ENCODE results near the gene UNK.
"Not testable (repeated sequence)": the region's sequence is repeated elsewhere in the genome, so short reads cannot be mapped to it uniquely, and the experiment has no call there.

The UNK gene

DNA sequence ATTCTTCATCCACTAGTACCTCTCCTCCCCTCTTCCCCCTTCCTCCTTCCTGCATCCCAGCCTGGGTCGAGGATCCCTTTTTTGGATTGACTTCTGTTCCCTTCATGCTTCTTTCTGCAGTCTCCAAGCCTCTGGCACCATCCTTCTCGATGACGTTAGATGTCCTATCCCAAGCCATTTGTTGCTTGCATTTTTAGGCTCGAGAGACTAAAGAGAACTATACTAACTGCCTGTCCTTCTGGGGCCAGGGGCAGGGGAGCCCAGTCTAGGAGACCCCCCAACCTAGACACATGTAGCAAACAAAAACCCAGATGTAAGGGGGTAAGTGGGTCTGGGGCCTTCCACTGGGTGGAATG lies 23.9 kb downstream of the UNK start:
- no peak for DNase-seq

DNA sequence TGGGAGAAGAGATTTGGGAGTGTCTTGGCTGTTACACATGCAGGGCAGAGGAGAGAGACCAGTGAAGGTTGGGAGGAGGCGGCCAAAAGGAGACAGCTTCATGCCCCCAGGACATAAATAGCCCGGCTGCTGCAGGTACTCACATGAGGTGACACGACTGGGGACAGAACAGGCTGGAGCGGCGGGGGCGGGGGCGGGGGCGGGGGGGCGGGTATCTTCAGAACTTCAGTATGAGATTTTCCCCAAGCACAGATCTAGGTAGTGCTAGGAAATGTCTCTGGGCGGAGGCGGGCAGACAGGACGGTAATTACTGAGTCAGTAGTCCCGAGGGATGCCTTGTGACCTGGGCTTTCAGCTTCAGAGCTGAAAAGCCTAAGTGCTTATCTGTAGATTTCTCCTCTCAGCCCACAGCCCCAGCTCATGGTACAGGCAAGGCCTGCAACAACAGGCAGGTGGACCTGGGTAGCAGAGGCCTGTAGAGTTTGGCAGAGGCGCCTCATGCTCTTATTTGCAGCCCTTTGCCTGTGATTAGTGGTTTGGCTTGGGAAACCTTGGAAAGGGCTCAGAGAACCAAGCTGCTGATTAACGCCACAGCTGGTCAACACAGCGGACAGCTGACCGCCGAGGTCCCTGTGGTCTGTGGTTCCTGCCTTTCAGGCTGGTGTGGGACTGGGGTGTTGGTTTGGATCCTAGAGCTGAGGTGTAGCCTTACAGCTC lies 24.5 kb downstream of the UNK start:
- DNase-seq, result no peak

DNA sequence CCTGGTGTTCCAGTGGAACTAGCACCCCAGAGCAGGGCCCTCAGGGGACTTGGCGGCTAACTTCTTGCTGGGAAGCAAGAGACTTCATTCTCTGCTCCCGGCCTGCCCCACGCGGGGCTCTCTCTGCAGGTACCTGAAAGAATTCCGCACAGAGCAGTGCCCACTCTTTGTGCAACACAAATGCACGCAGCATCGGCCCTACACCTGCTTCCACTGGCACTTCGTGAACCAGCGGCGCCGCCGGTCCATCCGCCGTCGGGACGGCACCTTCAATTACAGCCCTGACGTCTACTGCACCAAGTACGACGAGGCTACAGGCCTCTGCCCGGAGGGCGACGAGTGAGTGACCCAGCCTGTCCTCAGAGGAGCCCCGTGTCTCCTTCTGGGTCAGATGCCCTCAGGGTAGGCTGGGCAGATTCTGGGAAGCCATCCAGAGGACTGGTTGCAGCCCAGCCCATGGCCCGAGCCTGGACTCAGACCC lies 25.1 kb downstream of the UNK start:
- no peak for DNase-seq

DNA sequence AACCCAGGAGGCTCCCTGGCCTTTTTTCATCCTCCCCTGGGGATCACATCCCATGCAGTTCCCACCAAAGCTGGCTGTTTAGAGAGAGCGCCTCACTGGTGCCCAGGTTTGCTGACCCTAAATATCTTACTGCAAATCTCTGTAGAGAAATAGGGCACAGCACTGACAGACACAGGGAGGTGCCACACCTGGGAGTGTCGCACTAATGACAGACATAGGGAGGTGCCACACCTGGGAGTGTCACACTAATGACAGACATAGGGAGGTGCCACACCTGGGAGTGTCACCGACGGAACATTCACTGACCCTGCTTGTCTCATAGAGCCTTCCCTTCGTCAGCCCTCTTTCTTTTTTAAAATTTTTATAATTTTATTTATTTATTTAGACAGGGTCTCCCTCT lies 25.6 kb downstream of the UNK start:
- DNase-seq, result no peak

DNA sequence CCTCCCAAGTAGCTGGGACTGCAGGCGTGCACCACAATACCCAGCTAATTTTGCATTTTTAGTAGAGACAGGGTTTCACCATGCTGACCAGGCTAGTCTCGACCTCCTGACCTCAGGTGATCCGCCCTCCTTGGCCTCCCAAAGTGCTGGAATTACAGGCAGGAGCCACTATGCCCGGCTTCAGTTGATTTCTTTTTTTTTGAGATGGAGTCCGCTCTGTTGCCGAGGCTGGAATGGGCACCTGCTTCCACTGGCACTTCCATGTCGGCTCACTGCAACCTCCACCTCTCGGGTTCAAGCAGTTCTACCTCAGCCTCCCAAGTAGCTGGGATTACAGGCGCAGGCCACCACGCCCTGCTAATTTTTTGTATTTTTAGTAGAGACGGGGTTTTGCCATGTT lies 26.1 kb downstream of the UNK start:
- DNase-seq, result not testable (repeated sequence)

DNA sequence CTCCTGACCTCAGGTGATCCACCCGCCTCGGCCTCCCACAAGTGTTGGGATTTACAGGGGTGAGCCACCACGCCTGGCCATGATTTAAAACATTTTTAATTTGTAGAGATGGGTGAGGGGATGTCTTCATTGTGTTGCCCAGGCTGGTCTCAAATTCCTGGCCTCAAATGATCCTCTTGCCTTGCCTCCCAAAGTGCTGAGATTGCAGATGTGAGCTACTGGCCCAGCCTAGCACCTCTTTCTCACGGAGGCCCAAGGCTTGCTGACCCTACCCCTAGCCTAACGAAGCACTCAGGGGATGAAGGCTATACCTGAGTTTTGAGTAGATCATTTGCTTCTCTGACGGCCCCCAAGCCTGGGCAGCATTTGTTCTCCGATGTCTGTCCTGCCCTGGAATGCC lies 26.6 kb downstream of the UNK start:
- no peak for DNase-seq

DNA sequence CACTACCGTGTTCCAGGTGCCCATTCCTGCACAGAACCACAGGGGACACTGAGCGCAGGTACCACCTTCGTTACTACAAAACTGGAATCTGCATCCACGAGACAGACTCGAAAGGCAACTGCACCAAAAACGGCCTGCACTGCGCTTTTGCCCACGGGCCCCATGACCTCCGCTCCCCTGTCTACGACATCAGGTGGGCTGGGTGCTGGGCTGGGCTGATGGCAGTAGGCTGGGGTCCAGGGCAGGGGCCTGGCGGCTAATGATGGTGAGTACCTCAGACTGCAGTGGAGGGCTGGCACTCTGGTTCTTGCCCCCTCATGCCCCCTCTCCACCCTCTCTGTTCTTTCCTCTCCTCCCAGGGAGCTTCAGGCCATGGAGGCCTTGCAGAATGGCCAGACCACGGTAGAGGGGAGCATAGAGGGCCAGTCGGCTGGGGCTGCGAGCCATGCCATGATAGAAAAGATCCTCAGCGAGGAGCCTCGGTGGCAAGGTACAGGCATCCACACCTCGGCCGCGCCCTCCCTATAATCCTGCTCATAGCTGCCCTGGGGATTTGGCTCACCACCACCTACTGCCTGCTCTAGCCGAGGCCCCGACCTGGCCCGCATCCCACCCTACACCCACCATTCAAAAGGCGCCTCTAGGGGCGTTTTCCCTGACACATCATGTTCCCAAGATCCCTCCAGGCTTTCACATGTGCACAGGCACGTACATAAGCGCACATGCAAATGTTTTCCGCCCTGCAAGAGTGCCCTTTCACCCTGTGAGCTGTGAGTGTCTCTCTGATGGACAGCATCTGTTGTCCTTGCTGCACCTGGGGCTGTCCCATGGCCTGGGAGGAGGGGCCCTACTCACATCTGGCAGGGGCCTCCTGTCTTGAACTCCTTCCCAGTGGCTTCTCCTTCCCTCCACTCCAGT lies 27.7 kb downstream of the UNK start:
- no peak for DNase-seq

DNA sequence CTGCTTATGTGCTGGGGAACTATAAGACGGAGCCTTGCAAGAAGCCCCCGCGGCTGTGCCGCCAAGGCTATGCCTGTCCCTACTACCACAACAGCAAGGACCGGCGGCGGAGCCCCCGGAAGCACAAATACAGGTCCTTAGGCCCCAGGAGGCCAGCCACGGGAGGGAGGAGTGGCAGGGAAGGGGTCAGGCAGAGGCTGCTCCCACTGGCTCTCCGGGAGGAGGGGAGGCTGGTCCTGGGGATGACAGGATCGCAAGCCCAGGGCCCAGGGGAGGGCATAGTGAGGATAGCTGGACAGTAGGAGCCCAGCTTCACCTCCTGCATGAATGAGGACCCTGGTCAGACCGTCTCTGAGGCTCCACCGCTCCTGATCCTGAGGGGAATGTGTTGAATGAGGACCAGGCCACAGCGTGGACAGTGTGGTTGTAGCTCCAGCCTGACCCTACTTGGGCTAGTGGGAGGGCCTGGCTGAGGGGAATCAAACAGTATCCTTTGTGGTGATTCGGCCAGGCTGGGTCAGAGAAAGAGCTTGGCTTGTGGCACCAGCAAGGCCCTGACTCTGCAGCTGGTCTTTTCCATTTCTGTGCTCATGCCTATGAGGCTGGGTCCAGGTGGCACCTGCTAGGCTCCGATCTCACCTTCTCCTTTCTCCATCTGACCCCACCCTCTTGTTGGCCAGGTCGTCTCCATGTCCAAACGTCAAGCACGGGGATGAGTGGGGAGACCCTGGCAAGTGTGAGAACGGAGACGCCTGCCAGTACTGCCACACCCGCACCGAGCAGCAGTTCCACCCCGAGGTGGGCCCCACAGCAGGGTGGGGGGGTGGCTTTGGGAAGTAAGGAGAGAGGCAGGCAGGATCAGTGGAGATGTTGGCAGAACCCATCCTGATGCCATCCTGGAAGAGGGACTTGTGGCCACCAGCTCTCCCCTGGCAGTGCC lies 28.7 kb downstream of the UNK start:
- DNase-seq, result no peak

DNA sequence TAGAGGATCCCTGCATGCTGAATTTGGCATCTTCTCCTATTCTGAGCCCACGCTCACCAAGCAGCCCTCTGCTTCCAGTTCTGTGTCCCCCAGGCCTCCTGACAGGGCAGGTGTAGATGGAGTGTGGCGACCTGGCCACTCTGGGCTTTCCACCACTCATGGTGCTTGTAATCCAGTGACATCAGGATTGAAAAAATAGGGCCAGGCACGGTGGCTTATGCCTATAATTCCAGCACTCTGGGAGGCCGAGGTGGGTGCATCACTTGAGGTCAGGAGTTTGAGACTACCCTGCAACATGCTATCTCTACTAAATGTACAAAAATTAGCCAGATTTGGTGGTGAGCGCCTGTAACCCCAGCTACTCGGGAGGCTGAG lies 29.4 kb downstream of the UNK start:
- DNase-seq, result no peak

DNA sequence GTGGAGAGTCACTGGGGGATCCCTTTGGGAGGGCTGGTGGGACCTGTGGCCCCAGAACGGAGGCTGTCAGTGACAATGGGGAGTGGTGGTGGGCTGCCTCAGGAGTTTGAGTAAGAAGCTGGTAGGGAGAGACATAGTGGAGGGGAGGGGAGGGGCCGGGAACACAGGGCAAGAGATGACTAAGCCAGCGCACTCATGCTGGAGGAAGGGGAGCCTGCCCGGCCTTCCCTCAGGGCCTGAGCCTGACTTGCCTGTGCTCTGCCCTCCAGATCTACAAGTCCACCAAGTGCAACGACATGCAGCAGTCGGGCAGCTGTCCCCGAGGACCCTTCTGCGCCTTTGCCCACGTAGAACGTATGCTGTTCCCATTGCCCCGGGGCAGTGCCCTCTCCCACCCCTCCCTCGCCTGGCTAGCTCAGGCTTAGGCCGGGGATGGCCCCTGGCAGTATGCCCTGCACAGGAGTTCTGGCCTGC lies 30.3 kb downstream of the UNK start:
- DNase-seq, result no peak

DNA sequence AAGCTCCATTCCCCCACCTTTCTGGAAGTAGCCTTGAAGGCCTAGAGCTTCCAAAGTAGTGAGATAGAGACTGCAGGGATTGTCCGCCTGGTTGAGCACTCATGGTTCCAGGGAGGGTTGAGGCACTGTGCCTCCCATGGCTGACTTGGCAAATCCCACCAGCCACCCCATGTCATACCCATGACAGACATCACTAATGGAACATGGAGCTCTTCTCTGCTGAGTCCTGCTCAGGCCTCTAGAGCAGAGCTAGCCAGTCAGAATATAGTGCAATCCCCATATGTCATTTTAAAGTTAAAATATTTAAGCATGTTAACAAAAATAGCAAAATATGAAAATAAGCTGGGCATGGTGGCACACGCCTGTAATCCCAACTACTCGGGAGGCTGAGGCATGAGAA lies 30.8 kb downstream of the UNK start:
- no peak for DNase-seq

DNA sequence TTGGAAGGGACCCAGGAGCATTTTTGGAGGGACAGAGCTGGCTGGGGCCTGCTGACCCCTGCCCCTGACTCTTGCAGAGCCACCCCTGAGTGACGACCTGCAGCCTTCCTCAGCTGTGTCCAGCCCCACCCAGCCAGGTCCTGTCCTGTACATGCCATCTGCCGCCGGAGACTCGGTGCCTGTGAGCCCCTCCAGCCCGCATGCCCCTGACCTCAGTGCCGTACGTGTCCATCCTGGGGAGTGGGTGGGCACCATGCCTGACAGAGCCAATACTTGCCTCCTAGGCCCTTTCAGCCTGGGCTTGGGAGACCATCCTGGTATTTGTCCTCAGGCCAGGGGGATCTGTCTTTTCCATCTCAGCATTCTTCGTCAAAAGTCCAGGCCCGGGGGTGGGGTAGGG lies 32.1 kb downstream of the UNK start:
- DNase-seq, result no peak

DNA sequence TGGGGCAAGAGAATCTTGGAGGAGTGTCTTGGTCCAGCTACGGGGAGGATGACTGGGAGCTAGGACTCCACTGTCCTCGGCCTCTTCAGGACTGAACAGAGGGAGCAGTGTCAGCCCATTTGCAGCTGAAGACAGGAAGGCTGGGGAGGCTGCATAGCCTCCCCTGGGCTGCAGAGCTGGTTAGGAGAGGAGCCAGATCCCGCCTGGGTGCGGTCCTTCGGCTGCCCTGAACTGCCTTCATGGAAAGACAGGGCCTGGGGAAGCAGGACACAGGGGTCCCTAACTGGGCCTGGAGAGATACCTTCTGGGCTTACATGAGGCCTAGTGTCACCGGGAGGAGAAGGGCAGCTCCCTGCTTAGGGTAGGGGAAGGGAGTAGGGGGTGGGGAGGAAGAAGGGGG lies 33.0 kb downstream of the UNK start:
- no peak for DNase-seq

DNA sequence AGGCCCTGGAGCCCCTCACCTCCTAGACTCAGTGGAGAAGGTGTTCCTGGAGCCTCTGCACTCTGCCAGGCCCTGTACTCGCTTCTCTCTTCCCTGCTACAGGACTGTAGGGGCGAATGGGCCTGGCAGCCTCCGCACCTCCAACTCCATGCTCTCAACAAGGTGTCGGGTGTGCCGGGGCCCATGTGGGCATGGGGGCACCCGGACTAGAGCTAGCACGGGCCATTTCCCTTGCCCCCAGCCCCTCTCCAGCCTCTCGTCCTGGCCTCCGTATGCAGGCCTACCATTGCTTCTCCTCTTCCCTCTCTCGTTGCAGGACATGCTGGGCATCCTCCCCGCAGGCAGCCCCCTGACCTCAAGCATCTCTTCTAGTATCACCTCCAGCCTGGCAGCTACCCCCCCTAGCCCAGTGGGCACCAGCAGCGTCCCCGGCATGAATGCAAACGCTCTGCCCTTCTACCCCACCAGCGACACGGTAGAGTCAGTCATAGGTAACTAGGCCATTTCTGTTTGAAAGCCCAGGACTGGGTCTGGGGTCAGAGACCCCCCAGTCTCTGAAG lies 33.8 kb downstream of the UNK start:
- DNase-seq, result no peak

DNA sequence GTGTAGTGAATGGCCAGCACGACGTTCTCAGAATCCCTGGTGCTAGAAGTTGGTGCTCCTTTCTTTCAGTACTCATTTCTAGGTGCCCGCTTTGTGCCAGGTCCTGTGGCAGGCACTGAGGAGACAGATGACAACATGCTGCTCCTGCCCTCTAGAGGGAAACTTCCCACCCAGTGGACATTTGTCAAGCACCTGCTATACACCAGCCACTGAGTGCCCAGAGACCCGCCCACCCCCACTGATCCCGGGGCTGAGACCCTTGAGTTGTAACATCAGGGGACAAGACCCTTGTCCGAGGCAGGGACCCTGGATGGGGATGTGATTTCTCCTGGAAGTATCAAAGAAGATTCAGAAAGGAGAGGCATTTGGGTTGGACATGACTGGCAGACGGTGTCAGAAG lies 34.5 kb downstream of the UNK start:
- no peak for DNase-seq

DNA sequence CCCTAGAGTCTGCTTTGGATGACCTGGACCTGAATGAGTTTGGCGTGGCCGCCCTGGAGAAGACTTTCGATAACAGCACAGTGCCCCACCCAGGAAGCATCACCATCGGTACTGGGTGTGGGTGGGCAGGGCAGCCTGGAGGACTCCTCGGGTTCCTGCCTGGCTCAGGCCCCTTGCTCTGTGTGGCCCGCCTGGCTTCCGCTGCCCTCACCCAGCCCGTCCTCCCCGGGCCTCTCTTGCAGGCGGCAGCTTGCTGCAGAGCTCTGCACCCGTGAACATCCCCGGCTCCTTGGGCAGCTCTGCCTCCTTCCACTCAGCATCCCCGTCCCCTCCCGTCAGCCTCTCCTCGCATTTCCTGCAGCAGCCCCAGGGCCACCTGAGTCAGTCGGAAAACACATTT lies 35.1 kb downstream of the UNK start:
- DNase-seq, result no peak

DNA sequence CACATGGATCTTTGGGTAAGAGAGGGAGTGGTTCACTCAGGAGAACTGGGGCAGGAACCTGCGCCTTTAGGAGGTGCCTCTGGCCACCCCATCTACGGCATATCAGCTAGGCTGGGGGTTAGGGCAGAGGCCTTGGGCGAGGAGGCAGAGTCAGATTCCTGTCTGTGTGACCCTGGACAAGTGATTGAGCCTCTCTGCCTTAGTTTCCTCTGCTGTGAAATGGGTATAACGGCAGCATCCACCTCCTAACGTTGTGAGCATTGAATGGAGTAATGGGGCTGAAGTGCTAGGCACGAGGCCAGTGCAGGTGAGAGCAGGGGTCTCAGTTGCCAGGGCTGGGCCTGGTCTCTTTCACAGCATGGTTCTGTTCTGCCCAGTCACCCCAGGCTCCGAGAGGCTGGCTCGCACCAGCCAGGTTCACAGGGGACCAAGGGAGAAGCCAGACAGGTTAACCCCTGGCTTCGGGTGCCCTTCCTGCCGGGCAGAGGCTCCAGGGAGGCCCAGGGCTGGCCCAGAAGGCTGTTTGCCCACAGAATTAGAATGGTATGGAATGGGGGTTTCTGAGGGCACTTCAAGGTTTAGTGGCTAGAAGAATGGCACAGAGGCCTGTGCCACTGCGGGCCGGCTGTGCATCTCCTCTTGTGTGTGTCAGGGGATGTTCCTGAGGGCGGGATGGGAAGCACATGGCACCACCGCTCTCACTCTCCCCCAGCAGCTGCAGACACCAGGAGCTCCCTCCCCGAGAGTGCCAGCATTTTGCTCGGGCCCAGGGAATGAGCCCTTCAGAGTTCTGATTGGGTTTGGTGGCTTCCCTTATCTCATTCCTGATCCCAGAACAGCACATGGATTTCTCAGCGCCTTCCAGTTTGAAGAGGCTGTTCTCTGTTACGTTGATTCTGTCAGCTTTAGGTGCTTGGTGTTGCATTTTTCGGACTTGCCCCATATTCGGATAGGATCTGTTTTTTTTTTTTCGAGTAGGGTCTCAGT lies 35.8 kb downstream of the UNK start:
- DNase-seq, result no peak

DNA sequence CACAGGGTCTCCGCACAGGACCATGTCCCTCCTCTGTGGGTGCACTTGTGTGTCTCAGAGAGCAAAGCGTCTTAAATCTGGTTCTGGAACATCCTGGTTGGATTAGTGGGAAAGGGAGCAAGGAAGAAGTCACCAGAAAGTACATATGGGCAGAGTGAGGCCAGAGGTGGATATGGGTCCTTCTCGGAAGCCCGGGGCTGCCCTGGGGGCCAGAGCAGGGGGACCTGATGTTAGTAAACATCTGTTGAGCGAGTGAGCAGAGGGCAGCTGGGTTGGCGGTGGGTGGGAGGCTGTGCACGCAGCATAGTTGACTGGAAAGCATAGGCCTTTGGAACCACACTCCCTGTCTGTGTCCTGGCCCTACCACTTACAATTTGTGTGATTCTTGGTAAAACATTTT lies 36.9 kb downstream of the UNK start:
- DNase-seq, result no peak

DNA sequence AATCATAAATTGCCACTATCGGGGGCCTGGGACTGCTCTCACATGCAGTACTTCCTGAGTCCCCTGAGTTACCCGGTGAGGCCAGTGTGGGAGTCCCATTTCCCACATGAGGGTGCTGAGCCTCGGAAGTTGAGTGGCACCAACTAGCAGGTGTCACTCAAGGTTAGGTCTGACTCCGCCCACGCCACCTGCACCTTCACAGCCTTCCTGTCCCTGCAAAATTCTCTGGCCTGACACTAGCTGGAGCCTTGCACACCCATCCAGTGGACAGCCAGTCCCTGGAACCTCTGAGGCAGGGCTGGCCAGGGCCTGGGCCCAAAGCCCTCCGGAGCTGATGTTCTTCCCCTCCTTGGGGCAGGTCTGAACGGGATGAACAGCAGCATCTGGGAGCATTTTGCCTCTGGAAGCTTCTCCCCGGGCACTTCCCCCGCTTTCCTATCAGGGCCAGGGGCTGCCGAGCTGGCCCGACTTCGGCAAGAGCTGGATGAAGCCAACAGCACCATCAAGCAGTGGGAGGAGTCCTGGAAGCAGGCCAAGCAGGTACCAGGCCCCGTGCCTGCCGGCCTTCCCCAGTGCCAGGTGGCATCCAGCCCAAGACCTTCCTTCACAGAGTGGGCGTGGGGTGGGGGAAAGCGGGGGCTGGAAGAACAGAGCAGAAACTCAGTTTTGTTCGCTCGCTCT lies 37.7 kb downstream of the UNK start:
- no peak for DNase-seq

DNA sequence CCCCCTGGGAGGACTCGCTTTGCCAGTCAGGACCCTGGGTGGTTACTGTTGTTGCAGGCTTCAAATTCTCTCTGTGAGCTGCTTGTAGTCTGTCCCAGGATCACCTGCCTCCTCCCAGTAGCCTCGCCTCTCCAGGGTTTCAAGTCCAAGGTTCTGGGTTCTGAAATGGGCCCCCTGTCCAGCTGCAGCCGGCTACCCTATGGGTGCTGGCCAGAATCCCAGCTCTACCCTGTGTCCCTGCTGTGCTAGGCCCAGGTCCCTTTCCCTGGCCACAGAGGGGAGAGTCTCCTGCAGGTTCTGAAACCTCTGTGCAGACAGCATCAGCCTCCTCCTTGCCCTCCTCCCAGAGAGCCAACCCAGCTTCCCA lies 38.2 kb downstream of the UNK start:
- no peak for DNase-seq
